Stimulated activated naive CD8-positive, alpha-beta T cell treated with anti-CD3 and anti-CD28 coated beads, Interleukin-15, amount 100 ng/mL, for 72 hours (primary cell): ENCODE data around the gene SDHC.

Source experiments
- ATAC-seq: fragments of 150-1000 bp; cut with Tn5 transposase; 2 replicates; pipeline ENCODE4 v1.10.0; 2021; ENCODE audit warnings: mild to moderate bottlenecking, moderate library complexity
- DNase-seq, 2 donors: peaks; one replicate each; pipeline ENCODE4 v3.0.0; 2021 to 2022
- H3K27ac Mint-ChIP-seq, 2 donors: one replicate each; pipeline ENCODE4 v1.8.0; 2022; ENCODE audit warnings: mild to moderate bottlenecking in 2 of 2, mixed read lengths in 2 of 2, moderate library complexity in 2 of 2
- H3K27me3 Mint-ChIP-seq: one replicate; pipeline ENCODE4 v1.8.0; 2022; ENCODE audit warnings: mixed read lengths
- H3K4me1 Mint-ChIP-seq: one replicate; pipeline ENCODE4 v1.8.0; 2022; ENCODE audit warnings: mild to moderate bottlenecking, mixed read lengths
- H3K4me3 Mint-ChIP-seq, 2 donors: one replicate each; pipeline ENCODE4 v1.8.0; 2022; ENCODE audit warnings: mild to moderate bottlenecking in 2 of 2, mixed read lengths in 2 of 2, moderate library complexity in 1 of 2
- H3K9me3 Mint-ChIP-seq, 2 donors: one replicate each; pipeline ENCODE4 v1.8.0; 2022; ENCODE audit warnings: mixed read lengths in 2 of 2

Gene SDHC, protein sequence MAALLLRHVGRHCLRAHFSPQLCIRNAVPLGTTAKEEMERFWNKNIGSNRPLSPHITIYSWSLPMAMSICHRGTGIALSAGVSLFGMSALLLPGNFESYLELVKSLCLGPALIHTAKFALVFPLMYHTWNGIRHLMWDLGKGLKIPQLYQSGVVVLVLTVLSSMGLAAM

DNA sequence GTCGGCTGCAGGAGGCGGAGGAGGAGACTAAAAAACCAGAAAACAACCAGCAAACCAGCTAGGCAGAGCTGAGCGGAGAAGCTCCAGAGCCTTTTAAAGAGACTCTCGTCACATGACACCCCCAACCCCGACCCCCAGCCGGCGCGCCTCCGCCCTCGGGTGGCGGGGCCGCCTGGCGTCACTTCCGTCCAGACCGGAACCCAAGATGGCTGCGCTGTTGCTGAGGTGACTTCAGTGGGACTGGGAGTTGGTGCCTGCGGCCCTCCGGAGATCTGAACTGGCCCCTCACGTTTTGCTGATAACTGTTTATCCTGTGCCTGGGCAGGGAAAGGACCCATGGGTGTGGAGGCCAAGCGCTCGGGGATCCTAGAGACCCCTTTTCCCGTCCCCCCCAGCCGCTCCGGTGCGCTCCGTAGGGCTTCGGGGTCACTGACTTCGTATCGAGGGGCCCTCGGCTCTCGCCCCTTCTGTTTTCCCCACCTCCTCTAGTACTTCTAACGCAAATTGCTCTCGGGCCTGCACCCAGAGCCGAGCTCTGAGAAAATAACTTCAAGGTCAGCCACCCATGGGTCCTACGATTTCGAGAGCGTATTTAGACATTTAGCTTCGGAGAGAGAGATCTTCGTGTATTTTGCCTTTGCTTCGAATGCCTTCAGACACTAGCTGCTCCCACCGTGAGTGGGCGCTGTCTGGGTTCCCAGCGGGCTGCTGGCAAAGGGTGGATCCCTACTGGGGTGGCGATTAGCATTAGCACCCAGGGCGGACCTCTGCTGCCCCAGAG, at the start of gene SDHC:
SDHC (plus strand) TSS at position 181 of the 781 bp plus-strand sequence; CDS start at position 206, 25 bp downstream.
- Mint-ChIP-seq H3K27me3 (no peaks in the 10 kb centered on the region), H3K4me1 (peaks cover 27% of the 10 kb centered on the region), H3K27ac (peak within 1 kb of the TSS; percentile 99), H3K4me3 (peak within 1 kb of the TSS; percentile 89 to 97), H3K9me3 (no peaks in the 10 kb centered on the region)
- DNase-seq: peak; percentile 81 to 85
- peak; percentile 99 for ATAC-seq

DNA sequence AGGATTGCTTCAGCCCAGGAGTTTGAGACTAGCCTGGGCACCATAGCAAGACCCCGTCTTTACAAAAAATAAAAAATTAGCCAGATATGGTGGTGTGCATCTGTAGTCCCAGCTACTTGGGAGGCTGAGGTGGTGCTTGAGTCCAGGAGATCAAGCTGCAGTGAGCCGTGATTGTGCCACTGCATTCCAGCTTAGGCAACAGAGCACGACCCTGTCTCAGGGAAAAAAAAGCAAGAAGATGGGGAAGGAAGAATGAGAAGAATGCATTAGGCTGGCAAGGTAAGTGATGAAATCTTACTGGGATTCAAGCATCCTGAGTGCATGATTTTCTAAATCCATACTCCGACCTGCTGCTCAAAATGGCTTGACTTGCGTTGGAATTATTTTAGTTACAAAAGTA, 48.9 kb upstream of the SDHC start:
- ATAC-seq: no peak
- H3K27ac Mint-ChIP-seq: no peak overlapping the region
- no peak overlapping the region for H3K4me3 Mint-ChIP-seq
- peaks cover 5% of the 10 kb centered on the region for H3K4me1 Mint-ChIP-seq
- no peaks in the 10 kb centered on the region for H3K9me3 Mint-ChIP-seq
- no peak for DNase-seq
- H3K27me3 Mint-ChIP-seq: peaks cover 30% of the 10 kb centered on the region

- Mint-ChIP-seq H3K27me3 (peaks cover 21% of the 10 kb centered on the region), H3K27ac (no peak overlapping the region), H3K4me1 (no peaks in the 10 kb centered on the region), H3K4me3 (no peak overlapping the region), H3K9me3 (no peaks in the 10 kb centered on the region)
- DNase-seq: no peak
- no peak for ATAC-seq
Observed at GRCh38 chr1:161266202-161266601, 48.0 kb upstream of the SDHC start.

DNA sequence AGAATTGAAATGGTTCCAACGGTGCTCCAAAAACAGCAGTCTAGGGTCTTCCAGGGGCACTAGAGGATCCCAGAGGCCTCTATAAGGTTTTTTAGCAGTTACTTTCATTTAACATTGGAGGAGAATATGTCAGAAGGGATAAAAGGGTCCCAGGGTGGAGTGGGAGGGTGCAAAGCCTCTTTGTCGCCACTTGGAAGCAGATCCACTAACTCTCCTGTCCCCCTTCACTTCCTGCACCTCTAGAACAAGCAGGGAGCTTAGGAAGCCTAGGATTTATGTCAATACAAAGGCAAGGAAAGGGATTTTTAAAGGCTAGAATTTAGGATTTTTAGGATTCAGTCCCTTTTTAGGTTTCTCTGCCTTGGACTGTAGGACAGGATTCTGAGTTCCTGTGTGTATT, 47.3 kb upstream of the SDHC start:
- H3K27me3 Mint-ChIP-seq: peaks cover 14% of the 10 kb centered on the region
- no peak overlapping the region for H3K27ac Mint-ChIP-seq
- no peaks in the 10 kb centered on the region for H3K9me3 Mint-ChIP-seq
- ATAC-seq: no peak
- H3K4me3 Mint-ChIP-seq: no peak overlapping the region
- H3K4me1 Mint-ChIP-seq: no peaks in the 10 kb centered on the region
- no peak for DNase-seq

- H3K4me3 Mint-ChIP-seq: no peak overlapping the region
- H3K4me1 Mint-ChIP-seq: no peaks in the 10 kb centered on the region
- H3K9me3 Mint-ChIP-seq: no peaks in the 10 kb centered on the region
- ATAC-seq (no peak), DNase-seq (no peak)
- peaks cover 9% of the 10 kb centered on the region for H3K27me3 Mint-ChIP-seq
- H3K27ac Mint-ChIP-seq: no peak overlapping the region
Observed at GRCh38 chr1:161267321-161267720, 46.9 kb upstream of the SDHC start.

DNA sequence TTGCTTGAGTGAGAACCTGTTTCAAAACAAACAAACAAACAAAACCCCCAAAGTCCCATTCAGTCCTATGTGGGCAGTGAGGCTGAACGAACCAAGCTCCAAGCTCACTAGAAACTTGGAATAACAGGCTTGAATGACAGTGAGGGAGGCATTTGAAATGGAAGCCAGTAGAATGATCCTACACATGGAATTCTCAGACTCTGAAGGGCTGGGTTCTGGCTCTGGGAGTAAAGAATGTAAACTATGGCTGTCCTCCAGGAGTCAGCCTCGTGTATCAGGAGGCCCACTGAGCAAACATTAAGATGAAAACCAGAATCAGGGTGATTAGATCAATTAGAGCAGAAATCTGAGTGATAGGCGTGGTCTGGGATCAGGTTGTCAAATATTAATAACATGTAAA, 40.8 kb upstream of the SDHC start:
- no peak for DNase-seq
- peaks cover 6% of the 10 kb centered on the region for H3K27me3 Mint-ChIP-seq
- no peak overlapping the region for H3K27ac Mint-ChIP-seq
- H3K9me3 Mint-ChIP-seq: no peaks in the 10 kb centered on the region
- no peak for ATAC-seq
- H3K4me3 Mint-ChIP-seq: no peak overlapping the region
- no peaks in the 10 kb centered on the region for H3K4me1 Mint-ChIP-seq

GRCh38 chr1:161274874-161275273, 39.3 kb upstream of the SDHC start:
- H3K27ac Mint-ChIP-seq: no peak overlapping the region
- no peak overlapping the region for H3K4me3 Mint-ChIP-seq
- H3K4me1 Mint-ChIP-seq: no peaks in the 10 kb centered on the region
- ATAC-seq: no peak
- no peaks in the 10 kb centered on the region for H3K9me3 Mint-ChIP-seq
- DNase-seq: no peak
- H3K27me3 Mint-ChIP-seq: peaks cover 6% of the 10 kb centered on the region

DNA sequence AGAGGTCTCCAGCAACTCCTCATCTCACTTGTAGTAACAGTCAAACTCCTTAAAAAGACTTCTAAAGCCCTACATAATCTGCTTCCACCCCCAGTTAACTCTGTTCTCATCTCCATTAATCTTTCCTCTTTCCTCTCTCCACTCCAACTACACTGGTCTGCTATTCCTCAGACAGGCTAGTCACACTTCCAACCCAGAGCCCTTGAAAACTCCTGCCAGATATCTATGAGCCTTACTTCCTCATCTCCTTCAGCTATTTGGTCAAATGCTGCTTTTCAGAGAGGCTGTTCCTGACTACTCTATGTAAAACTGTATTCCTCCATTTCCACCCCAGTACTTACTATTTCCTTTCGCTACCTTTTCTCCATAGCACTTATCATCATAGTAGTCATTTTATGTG, 31.2 kb upstream of the SDHC start:
- Mint-ChIP-seq H3K27ac (no peak overlapping the region), H3K9me3 (no peaks in the 10 kb centered on the region), H3K27me3 (no peaks in the 10 kb centered on the region), H3K4me3 (no peak overlapping the region), H3K4me1 (no peaks in the 10 kb centered on the region)
- DNase-seq: no peak
- no peak for ATAC-seq

DNA sequence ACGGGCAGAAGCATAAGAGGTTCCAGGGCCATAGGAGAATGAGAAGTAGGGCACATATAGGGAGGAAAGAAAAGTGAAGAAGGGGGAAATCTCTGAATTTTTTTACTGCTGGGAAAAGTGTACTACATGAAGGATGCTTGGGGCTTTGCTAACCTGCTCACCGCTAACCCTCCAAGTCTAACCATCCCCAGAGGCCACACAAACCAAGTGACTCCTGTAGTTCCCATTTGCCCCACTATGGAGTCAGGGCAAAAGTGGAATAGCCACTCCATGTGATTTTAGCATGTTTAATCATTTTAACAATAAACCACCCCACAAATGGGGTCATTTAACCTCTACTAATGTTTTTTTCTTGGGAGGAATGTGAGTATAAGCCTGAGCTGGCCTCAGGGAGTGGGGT, 29.1 kb upstream of the SDHC start:
- DNase-seq (no peak), ATAC-seq (no peak)
- Mint-ChIP-seq H3K9me3 (no peaks in the 10 kb centered on the region), H3K27ac (no peak overlapping the region), H3K4me3 (no peak overlapping the region), H3K4me1 (no peaks in the 10 kb centered on the region), H3K27me3 (no peaks in the 10 kb centered on the region)

GRCh38 chr1:161285521-161285920, 28.7 kb upstream of the SDHC start:
- ATAC-seq (no peak), DNase-seq (no peak)
- no peaks in the 10 kb centered on the region for H3K4me1 Mint-ChIP-seq
- H3K27me3 Mint-ChIP-seq: no peaks in the 10 kb centered on the region
- H3K4me3 Mint-ChIP-seq: no peak overlapping the region
- no peak overlapping the region for H3K27ac Mint-ChIP-seq
- no peaks in the 10 kb centered on the region for H3K9me3 Mint-ChIP-seq

DNA sequence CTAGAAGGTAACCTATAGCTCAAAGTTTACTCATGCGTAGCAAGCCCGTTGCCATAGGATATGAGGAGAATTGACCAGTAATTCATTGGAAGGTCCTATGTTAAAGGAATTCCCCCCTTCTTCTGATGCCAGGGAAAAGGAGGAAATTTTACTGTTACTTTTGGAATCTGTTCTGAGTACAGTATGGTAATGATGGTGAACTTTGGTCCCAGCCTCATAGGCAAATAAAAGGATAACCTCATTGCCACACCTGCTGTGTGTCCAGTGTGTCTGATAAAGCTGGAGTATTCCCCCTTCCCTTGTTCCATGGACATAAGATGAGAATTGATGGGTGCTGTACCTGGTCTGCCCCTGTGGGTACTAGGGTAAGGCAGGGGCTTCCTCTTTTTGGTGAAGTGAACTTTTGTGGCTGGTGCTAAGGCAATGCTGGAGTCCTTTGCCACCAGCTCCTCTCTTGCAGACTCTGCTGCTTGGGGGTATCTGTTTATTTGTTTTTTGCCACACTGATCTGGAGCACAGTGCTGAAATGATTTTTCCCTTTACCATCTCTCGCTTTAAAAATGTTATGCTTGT, 26.6 kb upstream of the SDHC start:
- ATAC-seq (no peak), DNase-seq (no peak)
- Mint-ChIP-seq H3K4me1 (peaks cover 6% of the 10 kb centered on the region), H3K4me3 (no peak overlapping the region), H3K9me3 (no peaks in the 10 kb centered on the region), H3K27me3 (no peaks in the 10 kb centered on the region), H3K27ac (peak overlapping the region in 1 of 2 donors; percentile 41)

DNA sequence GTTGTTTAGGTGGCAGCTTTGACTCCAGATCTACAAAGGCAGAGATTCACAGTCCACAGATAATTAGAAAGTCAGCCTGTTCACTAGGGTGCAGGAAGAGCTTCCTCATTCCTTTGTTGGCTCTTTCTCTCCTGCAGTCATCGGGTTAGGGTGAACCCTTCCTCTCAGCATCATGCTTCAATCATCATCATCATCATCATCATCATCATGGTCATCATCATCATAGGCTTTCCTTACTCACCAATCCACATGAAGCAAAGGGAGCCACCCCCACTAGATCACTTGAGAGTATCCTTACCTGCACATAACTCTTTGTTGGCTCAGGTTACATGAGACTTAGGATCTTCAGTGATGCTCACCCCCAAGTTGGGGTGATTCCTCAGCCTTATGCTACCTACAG, 23.4 kb upstream of the SDHC start:
- no peak for ATAC-seq
- Mint-ChIP-seq H3K4me1 (peaks cover 6% of the 10 kb centered on the region), H3K9me3 (no peaks in the 10 kb centered on the region), H3K27ac (no peak overlapping the region), H3K4me3 (no peak overlapping the region), H3K27me3 (no peaks in the 10 kb centered on the region)
- DNase-seq: no peak

DNA sequence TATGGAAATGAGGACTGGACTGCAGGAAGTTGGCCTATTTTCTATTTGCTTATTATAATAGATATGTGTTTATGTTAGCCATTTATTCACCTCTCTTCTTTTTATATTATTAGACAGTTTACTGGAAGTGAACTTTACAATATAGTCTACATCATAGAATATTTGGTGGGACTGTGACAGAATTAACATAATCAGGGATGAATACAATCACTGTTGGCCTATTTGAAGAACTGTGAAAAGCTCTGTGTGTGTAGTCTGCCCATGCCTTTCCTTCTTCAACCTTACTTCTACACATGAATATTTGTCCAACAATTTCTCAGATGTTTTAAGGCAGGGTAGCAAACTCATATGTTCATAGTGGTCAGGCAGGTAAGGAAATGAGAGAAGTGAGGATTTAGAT, 16.8 kb upstream of the SDHC start:
- Mint-ChIP-seq H3K4me3 (no peak overlapping the region), H3K9me3 (no peaks in the 10 kb centered on the region), H3K27ac (no peak overlapping the region), H3K27me3 (no peaks in the 10 kb centered on the region), H3K4me1 (peaks cover 7% of the 10 kb centered on the region)
- ATAC-seq (no peak), DNase-seq (no peak)

DNA sequence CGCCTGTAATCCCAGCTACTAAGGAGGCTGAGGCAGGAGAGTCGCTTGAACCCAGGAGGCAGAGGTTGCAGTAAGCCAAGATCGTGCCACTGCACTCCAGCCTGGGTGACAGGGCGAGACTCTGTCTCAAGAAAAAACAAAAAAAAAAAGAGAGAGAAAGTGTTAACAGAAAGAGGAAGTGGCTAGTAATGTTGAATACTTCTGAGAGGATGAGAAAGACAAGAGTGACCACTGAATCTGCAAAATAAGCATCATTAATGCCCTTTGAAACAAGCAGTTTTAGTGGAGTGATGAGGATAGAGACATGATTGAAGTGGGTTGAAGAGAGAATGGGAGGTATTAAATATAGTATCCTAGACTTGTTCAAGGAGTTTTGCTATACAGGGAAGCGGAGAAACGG, 16.1 kb upstream of the SDHC start:
- Mint-ChIP-seq H3K4me3 (no peak overlapping the region), H3K27me3 (no peaks in the 10 kb centered on the region), H3K4me1 (peaks cover 10% of the 10 kb centered on the region), H3K9me3 (no peaks in the 10 kb centered on the region), H3K27ac (no peak overlapping the region)
- ATAC-seq: no peak
- no peak for DNase-seq

DNA sequence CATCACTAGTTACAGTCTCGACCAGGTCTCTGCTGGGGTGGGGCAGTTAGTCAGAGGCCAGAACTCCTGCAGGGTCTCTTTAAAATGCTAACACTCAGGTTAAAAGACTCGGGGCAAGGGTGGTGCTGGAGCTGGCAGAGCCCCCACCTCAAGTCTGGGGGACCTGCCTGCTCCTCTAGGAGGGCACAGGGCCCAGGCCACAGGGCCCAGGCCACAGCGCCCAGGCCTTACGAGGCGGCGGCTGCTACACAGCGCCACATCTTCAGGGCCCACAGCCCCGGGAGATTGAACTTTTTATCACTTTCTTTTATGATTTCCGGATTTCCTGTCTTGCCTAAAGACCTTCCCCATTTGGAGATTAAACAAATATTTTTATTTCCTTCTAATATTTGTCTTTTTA, 14.8 kb upstream of the SDHC start:
- Mint-ChIP-seq H3K9me3 (no peaks in the 10 kb centered on the region), H3K27me3 (no peaks in the 10 kb centered on the region), H3K4me3 (no peak overlapping the region), H3K27ac (peak overlapping the region in 1 of 2 donors; percentile 59), H3K4me1 (peaks cover 17% of the 10 kb centered on the region)
- no peak for DNase-seq
- no peak for ATAC-seq

GRCh38 chr1:161300478-161300877, 13.7 kb upstream of the SDHC start:
- no peak overlapping the region for H3K27ac Mint-ChIP-seq
- no peak for ATAC-seq
- peaks cover 25% of the 10 kb centered on the region for H3K4me1 Mint-ChIP-seq
- no peaks in the 10 kb centered on the region for H3K27me3 Mint-ChIP-seq
- no peak for DNase-seq
- no peaks in the 10 kb centered on the region for H3K9me3 Mint-ChIP-seq
- no peak overlapping the region for H3K4me3 Mint-ChIP-seq
